ENCODE data around the gene TRRAP.
A peak's percentile ranks its signal among the peaks of the same experiment; 100 is the strongest.

The TRRAP gene

GRCh38 chr7:98900815-98901214 is 22.5 kb downstream of the TRRAP start:
- POLR2A ChIA-PET = no interaction called here
- no peak overlapping the region for H3K4me3 ChIP-seq (ENCODE audit: low read depth, low read length)
- TF ChIP-seq OSR2 (tag by site-specific recombination; IDR thresholded peaks at IDR 0.05) (no peak), ZNF664 (tag by site-specific recombination; IDR thresholded peaks at IDR 0.05) (peak; percentile 51; the same call in 1 of the 2 replicates), AEBP2 (tag by site-specific recombination; IDR thresholded peaks at IDR 0.05; ENCODE audit: borderline replicate concordance) (no peak)
- H3K27ac ChIP-seq (ENCODE audit: extremely low read depth, low read depth, low read length) = no peak overlapping the region
- H3K9me3 ChIP-seq (ENCODE audit: control insufficient read depth, insufficient read depth, low read depth, low read length) = no peaks in the 10 kb centered on the region
- H3K36me3 ChIP-seq (ENCODE audit: control insufficient read depth in 2 of 2, insufficient read depth in 1 of 2, low read length in 2 of 2) = peaks cover 65 to 95% of the 10 kb centered on the region in 2 experiments
- no peaks in the 10 kb centered on the region for H3K4me1 ChIP-seq (ENCODE audit: control insufficient read depth, insufficient read depth, low read length)
- CTCF ChIA-PET = no interaction called here

GRCh38 chr7:98902523-98902922 is 24.2 kb downstream of the TRRAP start:
- Histone ChIP-seq H3K4me3 (ENCODE audit: low read depth, low read length) (no peak overlapping the region), H3K36me3 (ENCODE audit: control insufficient read depth in 2 of 2, insufficient read depth in 1 of 2, low read length in 2 of 2) (peaks cover 66 to 93% of the 10 kb centered on the region in 2 experiments), H3K9me3 (ENCODE audit: control insufficient read depth, insufficient read depth, low read depth, low read length) (no peaks in the 10 kb centered on the region), H3K4me1 (ENCODE audit: control insufficient read depth, insufficient read depth, low read length) (no peaks in the 10 kb centered on the region), H3K27ac (ENCODE audit: extremely low read depth, low read depth, low read length) (no peak overlapping the region)
- TF ChIP-seq KLF8 (tag by site-specific recombination; IDR thresholded peaks at IDR 0.05) = no peak
- 0 out of 2 replicates have a peak, but pooled peaks have one; percentile 20 for TF ChIP-seq ZIC2 (tag by site-specific recombination; IDR thresholded peaks at IDR 0.05)
- POLR2A ChIA-PET = no interaction called here
- CTCF ChIA-PET = interaction anchor here (0.5 kb wide), 1 partner anchor 68 kb away, joined by 3 read pairs; no protein-coding TSS in a partner anchor

GRCh38 chr7:98903246-98903645 is 24.9 kb downstream of the TRRAP start:
- Histone ChIP-seq H3K9me3 (ENCODE audit: control insufficient read depth, insufficient read depth, low read depth, low read length) (no peaks in the 10 kb centered on the region), H3K4me3 (ENCODE audit: low read depth, low read length) (no peak overlapping the region), H3K4me1 (ENCODE audit: control insufficient read depth, insufficient read depth, low read length) (no peaks in the 10 kb centered on the region), H3K27ac (ENCODE audit: extremely low read depth, low read depth, low read length) (no peak overlapping the region), H3K36me3 (ENCODE audit: control insufficient read depth in 2 of 2, insufficient read depth in 1 of 2, low read length in 2 of 2) (peaks cover 63 to 93% of the 10 kb centered on the region in 2 experiments)
- CTCF ChIA-PET = interaction anchor here (0.5 kb wide), 1 partner anchor 67 kb away, joined by 3 read pairs; no protein-coding TSS in a partner anchor
- TF ChIP-seq GFI1B (tag by site-specific recombination; IDR thresholded peaks at IDR 0.05) (no peak), CTCF (tag by site-specific recombination; IDR thresholded peaks at IDR 0.05) (no peak), ZNF830 (tag by site-specific recombination; IDR thresholded peaks at IDR 0.05; ENCODE audit: low read depth) (no peak), TSHZ1 (tag by site-specific recombination; IDR thresholded peaks at IDR 0.05; ENCODE audit: borderline replicate concordance) (no peak), ELK4 (IDR thresholded peaks at IDR 0.05; ENCODE audit: borderline replicate concordance, low read depth, low read length) (no peak), ZNF561 (tag by site-specific recombination; IDR thresholded peaks at IDR 0.05; ENCODE audit: borderline replicate concordance) (no peak), ZNF132 (tag by site-specific recombination; IDR thresholded peaks at IDR 0.05; ENCODE audit: borderline replicate concordance) (no peak), ZBTB1 (tag by site-specific recombination; IDR thresholded peaks at IDR 0.05) (no peak), OVOL3 (tag by site-specific recombination; IDR thresholded peaks at IDR 0.05) (no peak), ZNF670 (tag by site-specific recombination; IDR thresholded peaks at IDR 0.05; ENCODE audit: low read depth) (no peak), ZNF391 (tag by site-specific recombination; IDR thresholded peaks at IDR 0.05; ENCODE audit: borderline replicate concordance, low read depth) (no peak), ZXDB (tag by site-specific recombination; IDR thresholded peaks at IDR 0.05) (no peak), ZNF596 (tag by site-specific recombination; IDR thresholded peaks at IDR 0.05) (no peak)
- POLR2A ChIA-PET = no interaction called here

All from HEK293 (cell line).